Neutrophil (primary cell): ENCODE results near the gene TFCP2.

Experiments used
- H3K27ac ChIP-seq: fragments of 200-600 bp; sonication (generic); 2 replicates; pipeline ENCODE4 v1.5.1; 2016; ENCODE audit warnings: mild to moderate bottlenecking, moderate library complexity
- H3K27me3 ChIP-seq: fragments of 200-600 bp; sonication (generic); 2 replicates; pipeline ENCODE4 v1.6.0; 2016; ENCODE audit warnings: mild to moderate bottlenecking
- H3K36me3 ChIP-seq: fragments of 200-600 bp; sonication (generic); 2 replicates; pipeline ENCODE4 v1.5.1; 2017
- H3K4me1 ChIP-seq, 2 experiments: fragments of 200-600 bp in 1 of 2; sonication (generic) in 1 of 2; 1 replicate in 1 of 2; 2 replicates in 1 of 2; pipeline versions ENCODE4 v1.5.1 to v1.6.1; 2013 to 2016; ENCODE audit warnings: low read depth in 1 of 2, low read length in 1 of 2, mild to moderate bottlenecking in 1 of 2, moderate library complexity in 1 of 2; ENCODE audit not compliant: control insufficient read depth in 1 of 2, insufficient read depth in 1 of 2
- H3K4me3 ChIP-seq, 2 experiments: fragments of 200-600 bp in 1 of 2; sonication (generic) in 1 of 2; 1 replicate in 1 of 2; 2 replicates in 1 of 2; pipeline ENCODE4 v1.5.1; 2013 to 2016; ENCODE audit warnings: low read depth in 1 of 2, low read length in 1 of 2, mild to moderate bottlenecking in 1 of 2, moderate library complexity in 1 of 2
- H3K9me3 ChIP-seq: fragments of 200-600 bp; sonication (generic); 2 replicates; pipeline ENCODE4 v1.5.1; 2016
- CTCF ChIP-seq: fragments of 200-600 bp; sonication (generic); IDR thresholded peaks from 2 replicates; pipeline ENCODE4 v1.5.1; 2016; ENCODE audit warnings: antibody characterized with exemption

TFCP2 gene

GRCh38 chr12:51195841-51196240, 22.9 kb upstream of the TFCP2 start:
- H3K27me3 ChIP-seq = no peaks in the 10 kb centered on the region
- TF ChIP-seq CTCF = no peak
- no peak overlapping the region for H3K4me3 ChIP-seq
- no peak overlapping the region for H3K27ac ChIP-seq
- no peaks in the 10 kb centered on the region for H3K36me3 ChIP-seq
- no peaks in the 10 kb centered on the region for H3K4me1 ChIP-seq
- H3K9me3 ChIP-seq = no peaks in the 10 kb centered on the region

GRCh38 chr12:51192284-51192671, 19.3 kb upstream of the TFCP2 start:
- Histone ChIP-seq H3K4me1 (no peaks in the 10 kb centered on the region), H3K9me3 (no peaks in the 10 kb centered on the region), H3K36me3 (no peaks in the 10 kb centered on the region), H3K27ac (no peak overlapping the region), H3K4me3 (no peak overlapping the region), H3K27me3 (no peaks in the 10 kb centered on the region)
- no peak for TF ChIP-seq CTCF

- Histone ChIP-seq H3K36me3 (no peaks in the 10 kb centered on the region), H3K4me1 (no peaks in the 10 kb centered on the region), H3K4me3 (no peak overlapping the region), H3K27me3 (no peaks in the 10 kb centered on the region), H3K27ac (no peak overlapping the region), H3K9me3 (no peaks in the 10 kb centered on the region)
- no peak for TF ChIP-seq CTCF
These were observed 18.8 kb upstream of the TFCP2 start for GRCh38 chr12:51191516-51192283.

GRCh38 chr12:51190820-51191219, 17.9 kb upstream of the TFCP2 start:
- Histone ChIP-seq H3K4me1 (no peaks in the 10 kb centered on the region), H3K4me3 (no peak overlapping the region), H3K9me3 (no peaks in the 10 kb centered on the region), H3K27ac (no peak overlapping the region), H3K36me3 (no peaks in the 10 kb centered on the region), H3K27me3 (no peaks in the 10 kb centered on the region)
- TF ChIP-seq CTCF = no peak

- Histone ChIP-seq H3K27me3 (no peaks in the 10 kb centered on the region), H3K36me3 (no peaks in the 10 kb centered on the region), H3K4me1 (no peaks in the 10 kb centered on the region), H3K9me3 (no peaks in the 10 kb centered on the region), H3K27ac (no peak overlapping the region), H3K4me3 (no peak overlapping the region)
- no peak for TF ChIP-seq CTCF
These were observed 16.9 kb upstream of the TFCP2 start for GRCh38 chr12:51189790-51190355.
